HK-2 (cell line): ENCODE measurements around the gene RASA4B.
"Not testable (repeated sequence)": the region's sequence is repeated elsewhere in the genome, so short reads cannot be mapped to it uniquely, and the experiment has no call there.

Experiments used
- DNase-seq: peaks from one replicate; pipeline ENCODE4 v3.0.0-alpha.2; 2018; ENCODE audit not compliant: unreplicated experiment

The RASA4B gene

DNA sequence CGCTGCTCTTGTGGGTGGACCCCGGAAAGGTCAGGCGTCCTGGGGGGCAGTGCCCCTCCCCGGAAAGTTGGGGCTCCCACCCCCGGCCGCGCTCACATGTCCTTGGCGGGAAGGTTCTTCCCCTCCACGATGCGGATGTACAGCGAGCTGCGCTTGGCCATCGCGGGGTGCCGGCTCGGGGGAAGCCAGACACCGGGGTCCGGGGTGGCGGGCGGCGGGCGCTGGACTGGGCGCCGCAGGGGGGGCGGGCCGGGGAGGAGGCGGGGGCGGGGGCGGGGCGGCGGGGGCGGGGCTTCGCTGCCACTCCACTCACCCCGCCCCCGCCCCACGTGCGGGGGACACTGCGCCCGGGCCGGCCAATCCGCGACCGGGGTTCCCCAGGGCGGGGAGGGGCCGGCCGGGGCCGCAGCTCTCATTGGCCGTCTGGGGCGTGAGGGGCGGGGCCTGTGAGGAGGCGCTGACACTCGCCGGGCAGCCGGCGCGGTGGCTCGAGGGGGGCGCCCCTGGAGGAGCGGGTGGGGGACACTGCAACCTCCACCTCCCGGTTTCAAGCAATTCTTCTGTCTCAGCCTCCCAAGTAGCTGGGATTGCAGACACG is at the start of gene RASA4B:
Gene RASA4B, minus strand, starts transcription at position 228 of the 598 bp plus-strand sequence. Its CDS starts 67 bp downstream, at position 161.
- DNase-seq: peak; percentile 27

DNA sequence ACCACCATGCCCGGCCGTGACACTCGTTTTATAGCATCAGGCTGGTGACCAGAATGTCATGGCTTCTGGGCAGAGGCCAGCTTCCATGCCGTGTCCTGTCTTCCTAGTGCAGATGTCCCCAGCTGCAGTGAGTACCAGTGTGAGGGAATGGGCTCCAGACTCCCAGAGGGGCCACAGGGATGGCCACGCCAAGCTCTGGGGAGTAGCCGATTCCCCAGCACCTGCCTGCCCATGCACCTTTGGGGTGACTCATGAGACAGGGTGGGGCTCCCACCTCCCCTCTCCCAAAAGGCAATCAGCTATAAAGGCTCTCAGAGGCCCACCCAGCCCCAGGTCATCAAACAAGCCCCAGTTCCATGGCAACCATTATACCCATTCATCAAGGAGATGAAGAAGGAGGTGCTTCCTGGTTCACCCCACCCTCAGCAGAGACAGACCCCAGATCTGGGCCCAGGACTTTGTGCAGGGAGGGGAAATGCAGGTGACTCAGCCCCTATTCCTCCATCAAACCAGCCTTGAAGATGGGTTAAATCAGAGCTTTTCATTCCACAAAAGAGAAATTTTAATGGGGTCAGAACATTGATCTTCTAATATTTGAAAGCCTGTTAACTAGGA is 33.3 kb upstream of the RASA4B start, which contains the start of gene SPDYE2:
Gene SPDYE2, plus strand, starts transcription at position 419 of the 615 bp plus-strand sequence. CDS start 2,030 bp downstream, outside the sequence.
- DNase-seq: not testable (repeated sequence)

- not testable (repeated sequence) for DNase-seq
Observed at GRCh38 chr7:102546353-102546752, 28.8 kb upstream of the RASA4B start.

DNA sequence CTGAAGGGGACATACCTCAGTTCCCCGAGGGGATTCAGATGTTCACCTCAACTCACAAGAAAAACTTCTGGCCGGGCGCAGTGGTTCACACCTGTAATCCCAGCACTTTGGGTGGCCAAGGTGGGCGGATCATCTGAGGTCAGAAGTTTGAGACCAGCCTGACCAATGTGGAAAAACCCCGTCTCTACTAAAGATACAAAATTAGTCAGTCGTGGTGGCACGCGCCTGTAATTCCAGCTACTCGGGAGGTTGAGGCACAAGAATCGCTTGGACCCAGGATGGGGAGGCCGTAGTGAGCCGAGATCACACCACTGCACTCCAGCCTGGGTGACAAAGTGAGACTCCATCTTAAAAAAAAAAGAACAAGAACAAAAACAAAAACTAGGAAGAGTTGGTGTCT is 27.7 kb upstream of the RASA4B start:
- not testable (repeated sequence) for DNase-seq

GRCh38 chr7:102544372-102544771 is 26.8 kb upstream of the RASA4B start:
- DNase-seq: not testable (repeated sequence)

- DNase-seq: not testable (repeated sequence)
Observed at GRCh38 chr7:102543596-102543995, 26.0 kb upstream of the RASA4B start, which contains the start of gene UPK3BL2. UPK3BL2 (minus strand) TSS chr7:102543696; CDS start chr7:102543636, 60 bp downstream.

- not testable (repeated sequence) for DNase-seq
Observed at GRCh38 chr7:102542771-102543170, 25.2 kb upstream of the RASA4B start.

- not testable (repeated sequence) for DNase-seq
Observed at GRCh38 chr7:102542083-102542482, 24.5 kb upstream of the RASA4B start.

- not testable (repeated sequence) for DNase-seq
Observed at GRCh38 chr7:102540604-102541003, 23.0 kb upstream of the RASA4B start.

DNA sequence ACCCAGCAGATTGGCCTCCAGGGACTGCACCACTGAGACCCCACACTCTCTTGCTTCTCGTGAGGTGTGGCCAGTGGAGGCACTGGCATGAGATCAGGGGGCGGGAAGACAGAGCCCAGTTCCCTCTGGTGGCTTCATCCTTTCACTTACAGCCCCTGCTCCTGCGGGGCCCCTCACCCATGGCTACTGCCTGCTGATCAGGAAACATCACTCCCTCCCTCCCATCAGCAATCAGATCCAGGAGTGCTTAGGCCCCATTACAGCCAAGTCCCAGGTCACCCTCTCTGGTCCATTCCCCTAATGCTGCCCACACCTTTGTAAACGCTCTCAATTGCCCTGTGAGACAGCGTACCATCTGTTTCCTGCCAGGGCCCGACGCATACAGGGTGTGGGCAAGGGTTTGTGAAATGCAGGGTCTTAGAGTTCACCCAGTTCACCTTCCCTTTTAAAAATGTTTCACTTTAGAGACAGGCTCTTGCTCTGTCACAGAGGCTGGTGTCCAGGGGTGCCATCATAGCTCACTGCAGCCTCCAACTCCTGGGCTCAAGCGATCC is 17.6 kb upstream of the RASA4B start:
- not testable (repeated sequence) for DNase-seq

GRCh38 chr7:102532127-102532526 is 14.6 kb upstream of the RASA4B start:
- DNase-seq: not testable (repeated sequence)

DNA sequence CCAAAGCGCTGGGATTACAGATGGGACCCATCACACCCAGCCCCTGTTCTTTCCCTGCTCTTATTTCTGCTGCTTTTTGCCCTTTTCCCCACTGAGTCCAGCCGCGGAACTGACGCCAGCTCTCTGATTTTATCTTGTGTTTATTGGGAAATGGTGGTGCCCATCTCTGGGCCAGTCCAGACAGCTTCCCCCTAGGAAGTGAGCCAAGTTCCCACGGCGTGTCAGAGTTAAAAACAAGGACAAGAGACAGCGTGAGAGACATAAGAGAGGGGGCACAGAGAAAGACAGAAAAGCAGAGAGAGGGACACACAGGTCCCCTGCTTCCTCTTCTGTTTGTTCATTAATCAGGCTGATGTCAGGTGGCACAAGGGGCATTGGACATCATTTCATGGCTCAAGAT is 14.0 kb upstream of the RASA4B start:
- not testable (repeated sequence) for DNase-seq

GRCh38 chr7:102527822-102528793 is 10.5 kb upstream of the RASA4B start:
- not testable (repeated sequence) for DNase-seq

DNA sequence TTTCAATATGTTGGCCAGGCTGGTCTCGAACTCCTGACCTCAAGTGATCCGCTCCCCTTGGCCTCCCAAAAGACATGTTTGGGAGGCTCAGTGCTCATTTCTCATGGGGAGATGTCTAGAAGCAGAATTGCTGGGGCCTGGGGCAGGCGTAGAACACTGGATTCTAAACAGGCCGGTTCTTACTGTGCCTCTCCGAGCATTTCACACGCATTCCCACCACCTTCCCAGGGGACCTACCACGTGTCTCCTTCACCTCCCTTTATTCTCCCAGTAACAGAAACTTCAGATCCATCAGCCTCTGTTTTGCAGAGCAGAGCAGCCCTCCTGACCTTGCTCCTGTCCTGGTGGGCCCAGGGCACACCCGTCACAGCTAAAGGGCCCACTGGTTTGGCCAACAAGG is 9.6 kb upstream of the RASA4B start:
- not testable (repeated sequence) for DNase-seq

GRCh38 chr7:102524803-102525202 is 7.2 kb upstream of the RASA4B start:
- not testable (repeated sequence) for DNase-seq

DNA sequence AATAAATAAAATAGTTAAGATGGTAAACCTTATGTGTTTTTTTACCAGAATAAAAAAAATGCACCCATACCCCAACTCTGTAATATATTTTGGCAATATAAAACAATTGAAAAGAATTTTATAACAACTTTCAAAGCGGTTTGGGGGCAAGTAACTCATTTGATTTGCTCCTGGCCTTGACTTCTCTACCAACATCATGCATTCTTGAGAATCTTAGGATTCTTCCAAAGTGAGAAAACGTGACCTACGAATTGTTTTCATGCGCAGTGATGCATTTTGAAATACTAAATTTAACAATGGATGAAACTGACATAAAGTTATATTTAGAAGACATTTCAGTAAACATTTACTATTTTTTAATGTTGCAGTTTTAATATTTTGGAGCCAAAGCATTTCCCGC is 3.2 kb upstream of the RASA4B start:
- not testable (repeated sequence) for DNase-seq

DNA sequence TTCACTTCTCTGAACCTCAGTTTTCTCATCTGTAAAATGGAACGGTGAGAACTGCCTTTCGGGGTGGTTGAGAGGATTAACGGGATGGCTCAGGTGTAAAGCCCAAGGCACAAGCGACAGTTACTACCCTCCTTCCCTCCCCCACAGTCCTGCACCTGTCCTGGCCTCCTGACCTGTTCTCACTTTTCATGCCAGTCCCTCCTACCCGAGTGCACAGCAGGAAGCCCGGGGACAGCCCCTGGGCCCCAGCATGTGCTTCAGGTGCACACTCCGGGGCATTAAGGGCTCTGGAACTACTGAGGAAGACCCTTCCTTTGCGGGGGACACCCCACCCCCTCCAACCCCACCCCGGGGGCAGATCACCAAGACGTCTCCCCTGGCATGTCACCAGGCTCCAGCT is 626 bp downstream of the RASA4B start:
- not testable (repeated sequence) for DNase-seq

DNA sequence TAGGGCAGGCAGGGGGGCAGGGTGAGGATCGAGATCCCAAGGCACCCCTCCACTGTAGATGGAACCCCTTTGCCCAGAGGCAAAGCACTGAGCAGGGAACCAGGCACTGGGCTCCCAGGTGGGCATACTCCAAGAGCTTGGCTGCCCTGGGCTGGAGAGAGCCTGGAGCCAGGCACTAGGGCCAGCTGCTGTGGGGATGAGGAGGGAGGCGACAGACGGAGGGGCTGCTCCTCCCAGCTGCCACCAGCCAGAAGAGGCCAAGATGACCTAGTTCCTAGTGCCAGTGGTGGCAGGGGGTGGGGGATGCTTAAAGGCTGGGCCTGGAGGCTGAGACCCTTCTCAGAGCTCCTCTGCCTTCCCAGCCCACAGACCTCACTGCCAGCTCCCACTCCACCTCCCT is 1.7 kb downstream of the RASA4B start:
- DNase-seq: not testable (repeated sequence)

DNA sequence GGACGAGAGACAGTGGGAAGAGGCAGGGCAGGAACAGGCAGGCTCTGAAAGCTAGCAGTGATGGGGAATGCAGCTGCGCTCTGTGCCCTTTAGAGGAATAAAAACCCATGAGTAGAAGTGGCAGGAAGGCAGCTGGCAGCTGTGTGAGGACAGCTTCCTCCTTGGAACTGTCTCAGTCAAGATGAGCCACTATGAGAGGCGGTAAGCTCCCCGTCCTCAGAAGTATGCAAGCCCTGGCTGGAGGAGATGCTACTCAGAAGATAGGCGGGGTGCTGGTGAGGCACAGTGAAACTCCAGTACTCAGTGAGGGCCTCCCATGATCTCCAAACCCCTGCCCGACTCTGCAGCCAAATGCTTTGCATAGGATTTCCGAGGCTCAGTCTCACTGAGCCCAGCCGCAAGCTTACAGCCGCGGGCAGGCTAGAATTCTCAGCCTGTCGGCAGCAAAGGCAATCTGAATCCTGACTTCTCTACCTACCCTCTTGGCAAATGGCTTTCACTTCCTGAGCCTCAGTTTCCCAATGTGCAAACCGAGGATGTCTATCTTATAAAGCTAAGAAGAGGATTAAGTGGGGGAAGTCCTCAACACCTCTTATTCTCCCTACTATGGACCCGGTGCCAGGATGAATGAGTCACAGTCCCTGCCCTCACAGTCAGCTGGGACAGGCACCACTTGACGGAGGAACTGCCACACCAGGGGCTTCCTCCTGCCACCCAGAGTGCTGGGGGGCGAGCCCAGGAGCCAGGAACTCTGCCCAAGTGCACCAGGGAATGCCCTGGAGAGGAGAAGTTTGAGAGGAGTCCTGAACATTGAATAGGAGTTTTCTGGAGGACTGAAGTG is 2.5 kb downstream of the RASA4B start:
- DNase-seq: not testable (repeated sequence)

DNA sequence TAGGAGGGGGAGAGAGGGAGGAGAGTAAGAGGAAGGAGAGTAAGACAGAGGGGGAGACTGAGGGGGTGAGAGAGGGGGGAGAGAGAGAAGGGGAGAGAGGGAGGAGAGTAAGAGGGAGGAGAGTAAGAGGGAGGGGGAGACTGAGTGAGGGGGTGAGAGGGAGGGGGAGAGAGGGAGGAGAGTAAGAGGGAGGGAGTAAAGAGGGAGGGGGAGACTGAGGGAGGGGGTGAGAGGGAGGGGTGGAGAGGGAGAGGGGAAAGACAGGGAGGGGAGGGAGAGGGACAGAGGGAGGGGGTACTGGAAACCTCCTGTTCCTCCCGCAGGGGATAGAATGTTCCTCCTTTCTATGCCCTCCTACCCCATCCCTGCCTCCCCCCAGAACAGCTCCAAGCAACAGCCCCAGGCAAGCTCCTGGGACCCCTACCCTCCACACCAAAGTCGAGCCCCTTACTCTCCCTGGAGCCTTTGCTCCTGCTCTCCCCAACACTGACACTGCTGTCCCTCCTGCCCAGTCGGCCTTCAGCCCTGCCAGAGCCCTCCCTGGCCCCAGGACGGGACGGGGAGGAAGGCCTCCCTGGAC is 4.8 kb downstream of the RASA4B start:
- peak; percentile 8 for DNase-seq
